Activated B cell treated with CpG ODN at 0.5 μM for 24 hours (primary cell): ENCODE measurements around the gene NR4A3. TPM values are rescaled to one million over a fixed set of nuclear protein-coding genes. Genes with fewer than 3 reads are reported as not detected.
"Not testable (repeated sequence)": the region's sequence is repeated elsewhere in the genome, so short reads cannot be mapped to it uniquely, and the experiment has no call there.

Source experiments
- ATAC-seq: fragments of 200-7000 bp; cut with Tn5 transposase; one replicate; pipeline ENCODE4 v1.10.0; 2021; ENCODE audit warnings: low read depth, mild to moderate bottlenecking, moderate library complexity
- CTCF ChIA-PET: fragments of 350-600 bp; sonication (Branson Sonifier 250); formaldehyde crosslinking; loops from one replicate; lab custom pipeline; 2021; ENCODE audit warnings: antibody characterized with exemption; lab: Charles Lee
- POLR2A ChIA-PET: fragments of 350-600 bp; sonication (Branson Sonifier 250); formaldehyde crosslinking; loops from one replicate; lab custom pipeline; 2021; ENCODE audit warnings: antibody characterized with exemption; lab: Charles Lee
- DNase-seq: peaks from one replicate; pipeline ENCODE4 v3.0.0; 2022
- H3K27ac Mint-ChIP-seq: one replicate; pipeline ENCODE4 v1.8.0; 2020; ENCODE audit warnings: mixed read lengths
- H3K27me3 Mint-ChIP-seq: one replicate; pipeline ENCODE4 v1.8.0; 2021; ENCODE audit warnings: mixed read lengths
- H3K36me3 Mint-ChIP-seq: one replicate; pipeline ENCODE4 v1.8.0; 2021; ENCODE audit warnings: low read depth, mixed read lengths
- H3K4me1 Mint-ChIP-seq: one replicate; pipeline ENCODE4 v1.8.0; 2021; ENCODE audit warnings: mixed read lengths
- H3K4me3 Mint-ChIP-seq: one replicate; pipeline ENCODE4 v1.8.0; 2020; ENCODE audit warnings: mild to moderate bottlenecking, mixed read lengths
- H3K9me3 Mint-ChIP-seq: one replicate; pipeline ENCODE4 v1.8.0; 2020; ENCODE audit warnings: mixed read lengths
- intact Hi-C: fragments of 100-400 bp; cut with micrococcal nuclease; formaldehyde crosslinking; loops from one replicate; pipeline ENCODE4 v1.15.1; 2024
- total RNA-seq: library from RNA; stranded (reverse); gene quantifications from 2 replicates; pipeline ENCODE4 v1.2.3, GENCODE V29; 2022
- TF ChIP-seq, protein P1 (sequence below): fragments of 200-600 bp; IDR thresholded peaks from one replicate; pipeline ENCODE4 v1.8.0; 2022; ENCODE audit warnings: antibody characterized with exemption, mild to moderate bottlenecking

The NR4A3 gene
- total RNA-seq, 1 donor from 2014 or later: 21.5 TPM

- no peaks in the 10 kb centered on the region for H3K27me3 Mint-ChIP-seq
- H3K27ac Mint-ChIP-seq: peak overlapping the region; percentile 36
- POLR2A ChIA-PET: no interaction called here
- no peak for DNase-seq
- H3K4me1 Mint-ChIP-seq: peaks cover 34% of the 10 kb centered on the region
- peak overlapping the region; percentile 26 for H3K4me3 Mint-ChIP-seq
- H3K9me3 Mint-ChIP-seq: no peaks in the 10 kb centered on the region
- intact Hi-C loops: loop anchor here (2.0 to 10.0 kb wide), 2 partner anchors 47 to 55 kb away; partner anchors contain the start of gene STX17
- CTCF ChIA-PET: no interaction called here
- peak; percentile 81 for ATAC-seq
- TF ChIP-seq, protein P1, sequence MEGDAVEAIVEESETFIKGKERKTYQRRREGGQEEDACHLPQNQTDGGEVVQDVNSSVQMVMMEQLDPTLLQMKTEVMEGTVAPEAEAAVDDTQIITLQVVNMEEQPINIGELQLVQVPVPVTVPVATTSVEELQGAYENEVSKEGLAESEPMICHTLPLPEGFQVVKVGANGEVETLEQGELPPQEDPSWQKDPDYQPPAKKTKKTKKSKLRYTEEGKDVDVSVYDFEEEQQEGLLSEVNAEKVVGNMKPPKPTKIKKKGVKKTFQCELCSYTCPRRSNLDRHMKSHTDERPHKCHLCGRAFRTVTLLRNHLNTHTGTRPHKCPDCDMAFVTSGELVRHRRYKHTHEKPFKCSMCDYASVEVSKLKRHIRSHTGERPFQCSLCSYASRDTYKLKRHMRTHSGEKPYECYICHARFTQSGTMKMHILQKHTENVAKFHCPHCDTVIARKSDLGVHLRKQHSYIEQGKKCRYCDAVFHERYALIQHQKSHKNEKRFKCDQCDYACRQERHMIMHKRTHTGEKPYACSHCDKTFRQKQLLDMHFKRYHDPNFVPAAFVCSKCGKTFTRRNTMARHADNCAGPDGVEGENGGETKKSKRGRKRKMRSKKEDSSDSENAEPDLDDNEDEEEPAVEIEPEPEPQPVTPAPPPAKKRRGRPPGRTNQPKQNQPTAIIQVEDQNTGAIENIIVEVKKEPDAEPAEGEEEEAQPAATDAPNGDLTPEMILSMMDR: no peak
- peaks cover 71% of the 10 kb centered on the region for H3K36me3 Mint-ChIP-seq
Measured at GRCh38 chr9:99851500-99851822, 29.8 kb downstream of the NR4A3 start.

- Mint-ChIP-seq H3K4me1 (peaks cover 34% of the 10 kb centered on the region), H3K36me3 (peaks cover 69% of the 10 kb centered on the region), H3K4me3 (no peak overlapping the region), H3K9me3 (no peaks in the 10 kb centered on the region), H3K27ac (no peak overlapping the region), H3K27me3 (no peaks in the 10 kb centered on the region)
- POLR2A ChIA-PET: no interaction called here
- DNase-seq (no peak), ATAC-seq (no peak)
- CTCF ChIA-PET: no interaction called here
- intact Hi-C loops: loop anchor here (10.0 kb wide), 1 partner anchor 48 kb away; no protein-coding TSS in a partner anchor
- TF ChIP-seq, protein P1: no peak
Measured at GRCh38 chr9:99852617-99853016, 30.9 kb downstream of the NR4A3 start.

DNA sequence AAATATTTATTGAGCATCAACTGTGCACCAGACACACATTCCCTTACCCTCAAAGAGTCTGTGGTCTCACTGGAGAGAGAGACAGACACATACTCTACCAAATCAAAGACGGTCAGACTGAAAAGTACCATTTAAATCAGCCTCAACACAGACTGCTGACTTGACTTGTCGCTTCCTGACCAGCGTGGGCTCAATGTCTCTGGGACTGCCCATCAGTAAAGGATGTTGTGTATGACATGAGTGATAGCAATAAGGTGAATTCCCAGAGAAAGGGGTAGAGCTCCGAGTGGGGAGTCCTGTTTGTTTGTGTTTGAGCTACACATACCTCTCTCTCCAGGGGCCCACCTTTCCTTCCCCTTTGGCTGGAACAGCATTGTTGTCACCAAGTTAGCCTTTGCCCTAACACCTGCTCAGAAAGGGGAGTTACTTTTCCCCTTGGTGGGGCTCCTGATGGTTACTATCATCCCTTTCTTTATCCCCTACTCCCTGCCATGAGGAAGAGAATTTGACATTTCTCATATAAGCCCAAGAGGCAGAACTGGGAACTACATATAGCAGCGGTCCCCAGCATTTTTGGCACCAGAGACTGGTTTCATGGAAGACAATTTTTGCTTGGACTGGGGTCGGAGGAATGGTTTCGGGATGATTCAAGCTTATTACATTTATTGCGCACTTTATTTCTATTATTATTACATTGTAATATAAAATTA lies 33.9 kb downstream of the NR4A3 start:
- Mint-ChIP-seq H3K4me1 (peaks cover 23% of the 10 kb centered on the region), H3K36me3 (peaks cover 55% of the 10 kb centered on the region), H3K27me3 (no peaks in the 10 kb centered on the region), H3K4me3 (no peak overlapping the region), H3K27ac (no peak overlapping the region), H3K9me3 (no peaks in the 10 kb centered on the region)
- intact Hi-C loops: loop anchor here (10.0 kb wide), 1 partner anchor 51 kb away; no protein-coding TSS in a partner anchor
- ATAC-seq (no peak), DNase-seq (no peak)
- ChIA-PET POLR2A (interaction anchor here (0.5 kb wide), 1 partner anchor 229 kb away, joined by 3 read pairs; no protein-coding TSS in a partner anchor), CTCF (no interaction called here)
- TF ChIP-seq, protein P1: no peak

DNA sequence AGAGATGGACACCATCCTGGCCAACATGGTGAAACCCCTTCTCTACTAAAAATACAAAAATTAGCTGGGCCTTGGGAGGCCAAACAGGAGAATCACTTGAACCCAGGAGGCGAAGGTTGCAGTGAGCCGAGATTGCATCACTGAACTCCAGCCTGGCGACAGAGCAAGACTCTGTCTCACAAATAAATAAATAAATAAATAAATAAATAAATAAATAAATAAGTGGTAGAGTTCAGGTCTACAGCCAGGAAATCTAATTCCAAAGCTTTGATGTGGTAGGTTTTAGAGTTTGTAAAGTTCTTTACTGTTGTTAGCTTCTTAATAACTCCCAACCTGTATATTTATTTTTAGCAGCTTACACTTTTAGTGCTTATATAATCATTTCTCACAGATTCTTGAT lies 35.9 kb downstream of the NR4A3 start:
- not testable (repeated sequence) for H3K27me3 Mint-ChIP-seq, DNase-seq, H3K27ac Mint-ChIP-seq, H3K4me3 Mint-ChIP-seq, H3K9me3 Mint-ChIP-seq, ATAC-seq, H3K4me1 Mint-ChIP-seq
- CTCF ChIA-PET: interaction anchor here (0.6 kb wide), 1 partner anchor 695 kb away, joined by 3 read pairs; no protein-coding TSS in a partner anchor
- H3K36me3 Mint-ChIP-seq: peaks cover 42% of the 10 kb centered on the region
- POLR2A ChIA-PET: interaction anchor here (0.5 kb wide), 1 partner anchor 232 kb away, joined by 3 read pairs; no protein-coding TSS in a partner anchor
- intact Hi-C loops: loop anchor here (10.0 kb wide), 1 partner anchor 53 kb away; no protein-coding TSS in a partner anchor

DNA sequence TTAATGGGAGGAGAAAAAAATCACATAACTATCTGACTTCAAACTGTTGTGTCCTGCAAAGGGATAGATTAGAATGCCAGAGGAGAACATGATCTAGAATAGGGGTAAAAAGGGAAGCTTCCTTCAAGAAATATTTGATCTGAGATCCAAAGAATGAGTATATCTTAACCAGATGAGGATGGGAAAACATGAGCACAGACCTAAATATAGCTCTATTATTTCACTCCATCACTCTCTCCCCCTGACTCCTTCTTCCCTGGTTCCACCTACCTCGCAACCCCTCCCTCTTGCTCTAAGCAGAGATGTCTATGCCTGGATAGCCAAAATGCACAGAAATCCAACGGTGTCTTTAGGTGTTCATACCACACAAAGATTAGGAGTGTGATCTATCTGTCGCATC lies 36.4 kb downstream of the NR4A3 start:
- Mint-ChIP-seq H3K27ac (no peak overlapping the region), H3K9me3 (no peaks in the 10 kb centered on the region), H3K4me1 (no peaks in the 10 kb centered on the region), H3K36me3 (peaks cover 42% of the 10 kb centered on the region), H3K27me3 (no peaks in the 10 kb centered on the region), H3K4me3 (no peak overlapping the region)
- DNase-seq: no peak
- POLR2A ChIA-PET: interaction anchor here (0.5 kb wide), 1 partner anchor 232 kb away, joined by 3 read pairs; no protein-coding TSS in a partner anchor
- CTCF ChIA-PET: no interaction called here
- no peak for ATAC-seq
- intact Hi-C loops: loop anchor here (10.0 kb wide), 1 partner anchor 53 kb away; no protein-coding TSS in a partner anchor
- TF ChIP-seq, protein P1: no peak
